ENCODE data around the gene TLCD3A.
"Not testable (repeated sequence)": the region's sequence is repeated elsewhere in the genome, so short reads cannot be mapped to it uniquely, and the experiment has no call there.

TLCD3A gene

DNA sequence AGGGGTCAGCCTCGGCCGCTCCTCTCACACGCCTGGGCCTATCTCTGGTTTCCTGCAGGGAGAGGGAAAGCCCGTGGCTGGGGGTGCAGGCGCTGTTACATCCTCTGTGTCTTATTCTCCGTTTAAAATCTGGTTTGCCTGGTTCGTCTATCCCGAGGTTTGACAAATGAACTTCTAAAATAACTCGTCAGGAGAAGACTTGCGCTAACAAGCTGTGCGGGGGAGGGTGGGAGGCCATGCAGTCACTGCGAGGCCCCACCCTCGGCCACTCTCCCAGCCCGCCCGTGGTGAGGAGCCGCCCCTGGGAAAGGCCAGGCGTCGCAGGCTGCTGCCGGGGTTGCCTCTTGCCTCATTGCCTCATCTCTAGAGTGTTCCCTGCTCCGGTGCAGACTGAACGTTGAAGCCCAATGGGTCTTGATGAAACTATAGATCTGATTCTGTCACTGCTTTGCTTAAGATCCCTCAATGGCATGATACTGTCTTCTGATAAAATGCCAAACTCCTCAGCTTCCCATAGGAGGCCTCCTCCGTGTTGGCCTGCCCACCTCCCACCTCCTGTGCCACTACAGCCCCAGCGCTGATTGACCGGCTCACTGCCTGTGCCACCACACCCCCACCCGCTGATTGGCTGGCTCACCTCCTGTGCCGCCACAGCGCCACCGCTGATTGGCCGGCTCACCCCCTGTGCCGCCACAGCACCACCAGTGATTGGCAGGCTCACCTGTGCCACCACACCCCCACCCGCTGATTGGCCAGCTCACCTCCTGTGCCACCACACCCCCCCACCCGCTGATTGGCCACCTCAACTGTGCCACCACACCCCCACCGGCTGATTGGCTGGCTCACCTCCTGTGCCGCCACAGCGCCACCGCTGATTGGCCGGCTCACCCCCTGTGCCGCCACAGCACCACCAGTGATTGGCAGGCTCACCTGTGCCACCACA, 57.8 kb downstream of the TLCD3A start:
- not testable (repeated sequence) for DNase-seq

DNA sequence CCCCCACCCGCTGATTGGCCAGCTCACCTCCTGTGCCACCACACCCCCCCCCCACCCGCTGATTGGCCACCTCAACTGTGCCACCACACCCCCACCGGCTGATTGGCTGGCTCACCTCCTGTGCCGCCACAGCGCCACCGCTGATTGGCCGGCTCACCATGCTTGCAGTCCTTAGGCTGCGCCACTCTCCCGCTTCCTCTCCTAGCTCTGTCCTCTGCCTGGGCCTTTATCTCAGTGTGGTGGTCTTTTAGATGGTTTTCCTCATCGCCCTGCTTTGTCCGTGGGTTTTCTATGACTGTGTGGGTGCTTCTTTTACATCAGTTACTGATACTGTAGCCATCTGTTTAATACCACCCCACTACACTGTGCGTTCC, 58.5 kb downstream of the TLCD3A start:
- DNase-seq: not testable (repeated sequence)

- DNase-seq: no peak
Observed at GRCh38 chr17:791829-792228, 59.4 kb downstream of the TLCD3A start.

- DNase-seq: no peak
Observed at GRCh38 chr17:792277-792676, 59.9 kb downstream of the TLCD3A start.
